ENCODE data around the gene MAP3K15. TPM values are rescaled to one million over a fixed set of nuclear protein-coding genes. Genes with fewer than 3 reads are reported as not detected.
A peak's percentile ranks its signal among the peaks of the same experiment; 100 is the strongest.

The MAP3K15 gene
- total RNA-seq, 2 donors from 2014 or later, result 0.26 to 0.33 TPM

DNA sequence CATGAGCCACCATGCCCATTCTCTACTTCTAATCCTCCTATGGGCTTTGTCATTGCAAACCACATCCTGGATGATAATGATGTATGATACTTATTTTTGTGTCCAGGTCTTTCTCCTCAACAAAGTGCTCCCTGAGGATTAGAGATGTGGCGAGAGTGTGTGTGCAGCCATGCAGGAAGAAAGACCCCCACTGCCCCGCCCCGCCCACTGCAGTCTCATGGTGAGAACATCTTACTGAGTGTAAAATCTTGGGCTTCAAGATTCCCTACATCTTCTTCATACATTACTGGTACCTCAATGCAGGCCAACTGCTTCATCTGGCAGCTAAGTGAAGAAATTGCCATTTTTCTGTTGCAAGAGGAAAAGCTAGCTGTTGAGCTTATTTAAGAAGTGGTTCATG is 25.9 kb upstream of the MAP3K15 start:
- intact Hi-C loops (cut with DNase I), result loop anchor here (10.0 kb wide), 1 partner anchor 354 kb away; no protein-coding TSS in a partner anchor
- no peak overlapping the region for H3K4me3 ChIP-seq
- H3K27ac ChIP-seq, result no peak overlapping the region
- no peak for ATAC-seq
- no peak for DNase-seq
- H3K4me1 ChIP-seq, result no peaks in the 10 kb centered on the region
- no peaks in the 10 kb centered on the region for H3K36me3 ChIP-seq (replicated peaks in 1 of 2; ENCODE audit: insufficient read depth in 1 of 2, low read depth in 2 of 2)
- WGBS, 2 donors, result 92 to 100% methylated on average over 3 of the region's 3 CpGs
- TF ChIP-seq POLR2A (IDR thresholded peaks at IDR 0.05), result no peak
- no peaks in the 10 kb centered on the region for H3K9me3 ChIP-seq
- no peaks in the 10 kb centered on the region for H3K27me3 ChIP-seq

DNA sequence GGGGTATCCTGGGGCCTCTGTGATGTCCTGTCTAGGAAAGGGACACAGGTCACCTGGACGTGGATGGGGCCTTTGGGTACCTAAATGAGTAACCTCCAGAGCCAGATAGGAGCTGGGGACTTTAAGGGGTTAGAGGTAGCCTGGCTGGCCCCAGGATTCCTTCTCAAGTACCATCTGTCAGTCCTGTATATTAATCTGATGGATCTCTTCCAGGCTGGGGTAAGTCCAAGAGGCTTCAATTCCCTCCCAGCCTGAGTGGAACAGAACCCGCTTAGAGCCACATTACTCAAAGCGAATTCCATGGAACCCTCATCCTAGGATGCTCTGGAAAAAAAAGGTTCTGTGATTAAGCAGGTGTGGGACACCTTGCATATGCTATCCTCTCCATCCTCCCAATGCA is 24.8 kb upstream of the MAP3K15 start:
- WGBS, 2 donors, result 90% methylated on average over 3 of the region's 3 CpGs; no CpG with 5 or more reads in 1 of the 2 donors
- ATAC-seq (no peak), DNase-seq (no peak)
- Histone ChIP-seq H3K9me3 (no peaks in the 10 kb centered on the region), H3K4me1 (no peaks in the 10 kb centered on the region), H3K27me3 (no peaks in the 10 kb centered on the region), H3K4me3 (no peak overlapping the region), H3K27ac (no peak overlapping the region), H3K36me3 (replicated peaks in 1 of 2; ENCODE audit: insufficient read depth in 1 of 2, low read depth in 2 of 2) (no peaks in the 10 kb centered on the region)
- no peak for TF ChIP-seq POLR2A (IDR thresholded peaks at IDR 0.05)
- TF ChIP-seq, protein P1, sequence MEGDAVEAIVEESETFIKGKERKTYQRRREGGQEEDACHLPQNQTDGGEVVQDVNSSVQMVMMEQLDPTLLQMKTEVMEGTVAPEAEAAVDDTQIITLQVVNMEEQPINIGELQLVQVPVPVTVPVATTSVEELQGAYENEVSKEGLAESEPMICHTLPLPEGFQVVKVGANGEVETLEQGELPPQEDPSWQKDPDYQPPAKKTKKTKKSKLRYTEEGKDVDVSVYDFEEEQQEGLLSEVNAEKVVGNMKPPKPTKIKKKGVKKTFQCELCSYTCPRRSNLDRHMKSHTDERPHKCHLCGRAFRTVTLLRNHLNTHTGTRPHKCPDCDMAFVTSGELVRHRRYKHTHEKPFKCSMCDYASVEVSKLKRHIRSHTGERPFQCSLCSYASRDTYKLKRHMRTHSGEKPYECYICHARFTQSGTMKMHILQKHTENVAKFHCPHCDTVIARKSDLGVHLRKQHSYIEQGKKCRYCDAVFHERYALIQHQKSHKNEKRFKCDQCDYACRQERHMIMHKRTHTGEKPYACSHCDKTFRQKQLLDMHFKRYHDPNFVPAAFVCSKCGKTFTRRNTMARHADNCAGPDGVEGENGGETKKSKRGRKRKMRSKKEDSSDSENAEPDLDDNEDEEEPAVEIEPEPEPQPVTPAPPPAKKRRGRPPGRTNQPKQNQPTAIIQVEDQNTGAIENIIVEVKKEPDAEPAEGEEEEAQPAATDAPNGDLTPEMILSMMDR (IDR thresholded peaks at IDR 0.05), result no peak
- intact Hi-C loops (cut with DNase I), result loop anchor here (10.0 kb wide), 1 partner anchor 355 kb away; no protein-coding TSS in a partner anchor

DNA sequence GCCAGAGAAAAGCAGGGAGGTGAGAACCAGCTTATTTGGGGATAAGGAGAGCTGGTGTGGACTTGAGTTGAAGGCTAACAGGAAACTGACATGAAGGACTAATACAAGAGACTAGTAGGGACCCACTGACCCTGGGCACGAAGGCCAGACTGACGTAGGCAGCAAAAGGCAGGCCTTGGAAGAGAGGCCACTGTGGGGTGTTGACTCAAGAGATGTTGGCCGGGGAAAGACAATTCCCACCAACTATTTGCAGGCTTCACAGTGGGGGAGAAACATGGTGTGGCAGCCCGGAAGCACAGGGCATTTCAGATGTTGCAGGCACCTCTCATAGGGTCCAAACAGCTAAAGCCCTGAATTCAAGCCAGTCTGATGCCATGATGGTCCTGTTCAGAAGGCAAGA is 24.4 kb upstream of the MAP3K15 start:
- H3K27ac ChIP-seq, result no peak overlapping the region
- H3K36me3 ChIP-seq (replicated peaks in 1 of 2; ENCODE audit: insufficient read depth in 1 of 2, low read depth in 2 of 2), result no peaks in the 10 kb centered on the region
- TF ChIP-seq, protein P1 (IDR thresholded peaks at IDR 0.05), result no peak
- TF ChIP-seq POLR2A (IDR thresholded peaks at IDR 0.05), result no peak
- DNase-seq (no peak), ATAC-seq (no peak)
- intact Hi-C loops (cut with DNase I), result loop anchor here (10.0 kb wide), 1 partner anchor 355 kb away; no protein-coding TSS in a partner anchor
- H3K4me1 ChIP-seq, result no peaks in the 10 kb centered on the region
- H3K27me3 ChIP-seq, result no peaks in the 10 kb centered on the region
- no peak overlapping the region for H3K4me3 ChIP-seq
- no peaks in the 10 kb centered on the region for H3K9me3 ChIP-seq
- 85 to 88% methylated on average over 3 to 4 of the region's 4 CpGs for WGBS, 2 donors

DNA sequence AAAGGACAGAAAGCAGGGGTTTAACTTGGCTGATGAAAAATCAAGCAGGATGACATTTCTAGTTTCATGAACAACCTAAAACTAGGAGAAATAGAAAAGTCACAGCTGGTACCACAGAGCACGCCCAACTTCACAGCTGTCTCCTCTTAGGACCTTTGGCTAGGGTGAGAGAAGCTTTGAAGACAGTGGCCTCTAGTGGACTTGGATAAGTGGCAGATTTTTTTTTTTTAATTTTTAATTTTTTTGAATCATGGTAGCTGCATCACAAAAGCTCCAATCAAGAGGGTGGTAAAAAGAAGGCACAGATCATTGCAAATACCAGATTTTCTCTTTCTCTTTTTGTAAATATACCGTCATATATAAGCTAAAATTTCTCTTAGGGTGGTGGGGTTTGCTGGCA is 20.2 kb upstream of the MAP3K15 start:
- Histone ChIP-seq H3K27ac (no peak overlapping the region), H3K4me1 (no peaks in the 10 kb centered on the region), H3K36me3 (replicated peaks in 1 of 2; ENCODE audit: insufficient read depth in 1 of 2, low read depth in 2 of 2) (no peaks in the 10 kb centered on the region), H3K9me3 (no peaks in the 10 kb centered on the region), H3K4me3 (no peak overlapping the region), H3K27me3 (no peaks in the 10 kb centered on the region)
- no peak for TF ChIP-seq POLR2A (IDR thresholded peaks at IDR 0.05)
- TF ChIP-seq, protein P1 (IDR thresholded peaks at IDR 0.05), result peak; percentile 17 to 51 (median 42)
- peak in 2 of 4 donors; percentile 21 to 25 for DNase-seq
- WGBS, 2 donors, result 31 to 52% methylated on average over 2 of the region's 2 CpGs
- intact Hi-C loops (cut with DNase I), result no loop called here
- no peak for ATAC-seq

DNA sequence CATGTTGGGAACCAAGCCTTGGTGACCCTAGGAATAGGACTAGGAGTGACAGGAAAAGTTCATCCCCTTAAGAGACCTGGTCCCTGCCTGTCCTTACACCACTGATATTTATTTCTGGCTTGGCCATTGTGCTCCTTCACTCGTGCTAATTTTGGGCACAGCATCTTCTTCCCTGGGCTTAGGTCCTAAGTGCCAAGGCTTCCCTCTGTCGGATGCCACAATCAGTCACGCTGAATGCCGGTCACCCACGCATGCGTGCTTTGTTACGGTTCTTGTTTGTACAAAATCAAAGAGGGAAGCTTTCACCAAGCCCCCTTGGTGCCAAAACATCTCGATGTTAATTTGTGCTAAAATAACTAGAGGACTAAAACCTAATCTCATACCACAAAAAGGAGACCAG is 17.4 kb upstream of the MAP3K15 start:
- no peak overlapping the region for H3K4me3 ChIP-seq
- no peaks in the 10 kb centered on the region for H3K36me3 ChIP-seq (replicated peaks in 1 of 2; ENCODE audit: insufficient read depth in 1 of 2, low read depth in 2 of 2)
- DNase-seq, result no peak
- H3K27ac ChIP-seq, result no peak overlapping the region
- 71 to 72% methylated on average over 8 of the region's 8 CpGs for WGBS, 2 donors
- TF ChIP-seq, protein P1 (IDR thresholded peaks at IDR 0.05), result no peak
- TF ChIP-seq POLR2A (IDR thresholded peaks at IDR 0.05), result no peak
- no peak for ATAC-seq
- no peaks in the 10 kb centered on the region for H3K27me3 ChIP-seq
- H3K4me1 ChIP-seq, result no peaks in the 10 kb centered on the region
- intact Hi-C loops (cut with DNase I), result no loop called here
- no peaks in the 10 kb centered on the region for H3K9me3 ChIP-seq

All from body of pancreas (tissue), 4 donors.